Glomerular visceral epithelial cell (primary cell): ENCODE data around the gene RBM38.

Experiments used
- DNase-seq: peaks from one replicate; pipeline ENCODE4 v3.0.0-alpha.2; 2016; ENCODE audit errors: extremely low spot score

The RBM38 gene

GRCh38 chr20:57391439-57392301, 474 bp downstream of the RBM38 start:
- peak; percentile 29 for DNase-seq

DNA sequence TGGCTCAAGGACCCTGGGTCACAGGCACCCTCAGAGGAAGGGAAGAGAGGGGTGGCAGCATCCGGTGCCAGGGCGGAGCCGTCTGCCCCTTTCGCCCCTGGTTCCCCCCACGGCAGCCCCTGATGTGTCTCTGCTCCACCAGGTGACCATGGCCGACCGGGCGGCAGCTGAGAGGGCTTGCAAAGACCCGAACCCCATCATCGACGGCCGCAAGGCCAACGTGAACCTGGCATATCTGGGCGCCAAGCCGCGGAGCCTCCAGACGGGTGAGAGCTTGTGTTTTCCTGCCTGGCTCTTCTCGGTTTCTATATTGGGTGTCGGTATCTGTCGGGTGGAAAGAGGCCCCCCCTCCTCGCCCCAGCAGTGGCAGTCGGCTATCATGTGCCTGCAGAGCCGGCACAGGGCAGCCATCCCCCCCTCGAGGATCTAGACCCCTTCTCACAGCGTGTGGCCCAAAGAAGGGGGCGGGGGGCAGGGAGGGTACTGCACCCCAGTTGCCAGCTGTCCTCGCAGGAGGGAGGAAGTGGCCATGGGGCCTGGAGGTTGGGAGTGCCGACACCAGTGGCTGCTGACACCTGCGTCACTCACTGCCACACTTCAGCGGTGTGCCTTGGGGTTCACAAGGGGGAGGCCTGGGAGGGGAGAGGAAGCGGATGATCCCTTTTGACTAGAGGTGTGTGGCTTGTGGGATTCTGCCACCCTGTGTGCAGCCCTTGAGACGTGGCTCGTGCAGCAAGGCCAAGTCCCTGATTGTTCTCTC, 1.5 kb downstream of the RBM38 start:
- DNase-seq, result no peak

DNA sequence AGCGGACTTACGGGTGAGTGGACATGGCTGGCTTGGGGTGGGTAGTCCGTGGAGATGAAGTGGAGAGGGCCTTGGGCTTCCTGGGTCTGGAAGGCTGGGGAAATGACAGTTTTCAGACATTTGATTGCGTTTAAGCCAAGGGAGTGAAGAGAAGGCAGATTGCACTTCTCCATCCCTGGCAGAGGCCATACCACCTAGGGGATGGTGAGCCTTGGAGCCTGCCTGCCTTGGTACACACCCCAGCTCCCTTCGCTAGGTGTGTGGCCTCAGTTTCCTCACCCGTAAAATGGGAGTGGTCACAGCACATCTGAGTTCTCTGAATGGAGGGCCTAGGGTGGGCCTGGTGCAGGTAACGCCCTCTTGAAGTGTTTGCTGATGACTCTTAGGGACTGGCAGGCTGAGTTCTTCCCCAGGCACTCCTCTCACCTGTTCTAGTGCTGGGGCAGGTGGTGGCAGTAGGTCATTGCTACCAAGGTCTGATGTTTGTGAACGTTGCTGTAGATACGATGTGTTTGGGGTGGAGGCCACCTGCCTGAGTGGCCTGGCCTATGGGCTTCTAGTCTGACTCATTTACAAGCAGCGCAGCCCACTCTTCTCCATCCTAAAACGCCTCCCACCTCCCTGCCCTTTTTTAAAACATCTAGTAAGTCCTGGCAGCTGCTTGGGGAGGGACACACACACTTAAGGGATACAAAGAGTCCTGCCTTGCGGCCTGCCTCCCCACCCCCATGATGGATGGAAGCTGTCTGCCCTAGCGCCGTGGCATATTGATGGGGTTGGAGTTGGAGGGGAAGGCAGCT, 2.3 kb downstream of the RBM38 start:
- no peak for DNase-seq

- DNase-seq, result no peak
Observed at GRCh38 chr20:57394121-57395082, 3.2 kb downstream of the RBM38 start.

DNA sequence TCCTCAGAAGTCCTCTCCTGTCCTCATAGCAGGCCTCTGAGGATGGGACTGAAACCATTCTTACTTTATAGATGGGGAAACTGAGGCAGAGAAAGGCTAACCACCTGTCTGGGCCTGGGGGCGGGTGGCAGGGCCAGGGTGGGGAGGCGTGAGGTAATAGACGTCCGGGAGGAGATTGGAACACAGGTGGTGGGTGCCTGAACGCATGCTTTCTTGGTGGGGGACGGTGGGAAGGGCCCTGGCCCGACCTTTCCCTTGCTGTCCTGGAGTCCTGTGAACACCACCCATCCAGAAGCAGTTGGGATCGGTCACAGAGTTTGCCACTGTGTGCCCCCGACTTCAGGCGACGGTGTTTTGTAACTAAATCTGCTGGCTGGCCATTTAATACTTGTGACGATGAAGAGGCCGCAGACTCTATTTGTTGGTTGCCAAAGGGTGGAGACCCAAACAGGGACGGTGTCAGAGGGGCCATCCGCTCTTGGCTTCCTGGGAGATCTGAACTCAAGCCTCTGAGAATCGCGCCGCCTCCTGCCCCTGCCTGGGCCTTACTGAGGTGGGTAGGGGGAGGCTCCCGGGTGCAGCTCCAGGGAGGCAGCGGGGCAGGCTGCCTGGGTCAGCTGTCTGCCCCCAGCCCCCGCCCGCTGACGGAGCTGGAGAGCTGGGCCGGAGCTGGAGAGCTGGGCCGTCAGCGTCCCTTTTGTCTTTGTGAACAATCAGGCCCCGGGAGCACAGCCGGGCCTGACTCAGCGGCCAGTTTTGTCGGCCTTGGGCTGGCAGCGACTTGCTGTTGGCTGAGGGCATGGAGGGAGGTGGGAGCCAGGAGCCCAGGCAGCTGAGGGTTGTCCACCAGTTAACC, 4.1 kb downstream of the RBM38 start:
- DNase-seq, result peak; percentile 70

DNA sequence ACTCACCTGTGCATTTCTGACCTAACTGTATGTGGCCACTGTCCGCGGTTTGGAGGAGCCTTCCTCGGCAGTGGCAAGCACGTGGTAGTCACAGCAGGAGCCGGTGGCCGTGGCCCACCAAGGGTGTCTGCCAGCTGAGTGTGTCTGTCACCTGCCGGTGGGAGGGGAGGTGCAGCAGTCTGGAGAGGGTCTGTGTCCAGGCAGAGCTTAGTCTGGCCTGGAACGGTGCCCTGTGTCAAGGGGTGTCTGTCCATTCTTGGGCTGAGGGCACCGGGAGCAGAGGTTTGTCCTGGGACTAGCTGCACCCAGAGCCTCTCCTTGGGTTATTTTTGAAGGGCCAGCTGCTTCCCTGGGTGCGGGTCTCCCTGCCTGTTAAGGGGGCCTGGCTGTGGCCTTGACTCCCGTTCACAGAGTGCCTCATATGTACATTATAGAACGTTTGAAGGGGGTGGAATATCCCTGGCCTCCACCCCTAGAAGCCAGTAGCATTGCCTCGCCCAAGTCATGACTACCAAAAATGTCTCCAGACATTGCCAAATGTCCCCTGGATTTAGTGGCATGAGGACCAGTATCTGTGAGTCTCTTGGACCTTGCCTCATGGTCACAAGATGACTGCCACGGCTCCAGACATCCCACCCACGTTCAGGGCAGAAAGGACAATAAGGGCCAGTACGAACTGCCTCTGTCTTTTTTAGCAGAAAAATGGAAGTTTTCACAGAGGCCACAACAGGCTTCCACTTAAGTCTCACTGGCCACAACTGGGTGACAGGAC, 5.2 kb downstream of the RBM38 start:
- DNase-seq, result no peak

DNA sequence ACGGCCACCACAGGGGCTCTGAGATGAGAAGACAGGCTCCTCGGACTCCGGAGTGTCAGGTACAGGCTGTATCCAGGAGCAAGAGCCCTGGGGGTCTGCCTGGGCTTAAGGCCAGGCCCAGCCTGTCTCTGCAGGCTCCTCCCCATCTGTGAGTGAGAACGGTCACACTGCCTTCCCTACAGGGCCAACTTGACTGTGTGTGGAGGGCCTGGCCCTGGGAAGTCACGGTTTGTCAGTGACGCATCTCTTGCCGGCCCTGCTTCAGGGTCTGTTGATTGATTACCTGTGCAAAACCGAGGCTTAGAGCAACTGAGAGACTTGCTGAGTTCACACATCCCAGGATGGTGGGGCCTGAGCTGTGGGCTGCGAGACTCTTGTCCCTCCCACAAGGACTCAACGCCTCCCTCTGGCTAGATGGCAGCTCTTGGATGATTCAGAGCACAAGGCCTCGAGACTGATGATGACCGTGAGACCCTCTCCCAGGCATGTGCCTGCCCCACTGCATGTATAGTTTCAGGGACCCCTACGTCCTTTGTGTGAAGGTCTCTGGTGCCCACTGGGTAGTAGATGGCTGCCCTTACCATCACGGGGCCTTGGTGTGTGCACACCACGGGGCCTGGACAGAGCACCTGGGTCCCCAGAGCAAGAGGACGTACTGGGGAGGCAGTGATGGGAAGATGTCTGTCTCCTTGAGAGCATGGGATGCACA, 5.9 kb downstream of the RBM38 start:
- no peak for DNase-seq

DNA sequence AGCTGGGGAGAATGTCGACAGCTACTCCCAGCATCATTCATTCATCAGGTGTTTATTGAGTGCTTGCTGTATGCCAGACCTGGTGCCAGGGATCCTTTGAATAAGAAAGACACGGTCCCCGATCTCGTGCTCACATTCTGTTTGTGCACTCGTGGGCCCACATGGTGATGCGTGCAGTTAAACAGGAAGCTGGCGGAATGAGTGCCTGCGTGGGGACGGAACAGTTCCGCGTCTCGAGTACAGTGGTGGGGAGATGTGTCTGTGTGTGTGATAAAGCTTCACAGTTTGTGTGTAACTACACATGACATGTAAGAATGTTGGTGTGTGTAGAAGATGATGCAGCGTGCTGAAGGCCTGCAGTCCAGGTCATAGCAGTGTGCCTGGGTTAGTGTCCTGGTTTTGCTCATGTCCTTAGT, 6.5 kb downstream of the RBM38 start:
- DNase-seq, result no peak

DNA sequence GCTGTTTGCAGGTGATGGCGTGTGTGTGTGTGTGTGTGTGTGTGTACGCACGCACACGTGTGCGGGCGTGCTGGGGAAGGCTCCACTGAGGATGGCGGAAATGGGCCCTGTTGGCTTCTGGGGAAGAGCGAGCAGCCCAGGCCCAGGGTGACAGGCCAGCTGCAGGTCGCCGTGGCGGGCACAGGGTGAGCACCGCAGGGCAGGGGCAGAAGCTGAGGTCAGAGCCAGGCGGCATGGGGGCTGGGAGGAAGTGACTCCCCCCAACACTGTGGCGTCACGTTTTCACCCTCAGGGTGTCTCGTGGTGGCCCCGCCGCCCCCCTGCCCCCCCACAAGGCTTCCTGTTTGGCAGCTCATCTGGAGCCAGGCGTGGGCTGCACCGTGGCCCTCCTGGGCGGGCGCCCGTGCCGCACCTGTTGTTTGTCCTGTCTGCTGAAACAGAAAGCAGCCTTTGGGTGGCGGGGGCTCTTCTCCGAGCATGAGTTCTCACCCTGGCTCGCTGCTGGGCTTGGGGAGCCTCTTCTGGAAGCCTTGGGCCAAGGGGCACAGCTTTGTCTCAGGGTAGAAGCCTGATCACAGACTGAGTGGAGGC, 7.1 kb downstream of the RBM38 start:
- DNase-seq, result no peak

DNA sequence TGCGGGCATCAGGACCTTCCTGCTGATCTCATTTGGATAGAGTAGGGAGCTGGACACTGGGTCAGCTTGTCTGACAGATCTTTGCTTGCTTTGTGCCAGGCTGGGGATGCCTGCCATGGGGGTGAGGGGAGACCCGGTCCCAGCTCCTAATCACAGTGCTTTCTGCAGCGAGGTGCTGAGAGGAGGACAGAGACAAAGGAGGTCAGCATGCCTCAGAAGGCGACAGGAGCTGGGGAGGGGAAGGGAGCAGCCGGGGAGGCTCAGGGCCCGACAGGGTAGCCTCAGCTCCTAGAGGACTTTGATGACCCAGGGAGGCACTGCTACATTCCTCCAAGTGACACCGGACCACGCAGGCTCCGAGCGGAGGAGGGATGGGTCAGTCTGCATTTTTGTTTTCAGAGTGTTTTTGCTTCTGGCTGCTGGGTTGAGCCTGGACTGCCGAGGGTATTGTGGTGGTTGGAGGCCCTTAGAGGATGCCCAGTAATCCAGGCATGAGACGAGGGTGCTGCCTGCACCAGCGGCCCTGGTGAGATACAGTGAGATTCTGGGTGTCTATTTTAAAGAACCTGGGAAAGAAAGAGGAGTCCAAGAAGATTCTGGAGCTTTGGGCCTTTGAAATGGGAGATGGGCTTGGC, 7.8 kb downstream of the RBM38 start:
- no peak for DNase-seq

GRCh38 chr20:57399587-57400155, 8.5 kb downstream of the RBM38 start:
- DNase-seq, result peak; percentile 60

- DNase-seq, result no peak
Observed at GRCh38 chr20:57400231-57400701, 9.1 kb downstream of the RBM38 start.

DNA sequence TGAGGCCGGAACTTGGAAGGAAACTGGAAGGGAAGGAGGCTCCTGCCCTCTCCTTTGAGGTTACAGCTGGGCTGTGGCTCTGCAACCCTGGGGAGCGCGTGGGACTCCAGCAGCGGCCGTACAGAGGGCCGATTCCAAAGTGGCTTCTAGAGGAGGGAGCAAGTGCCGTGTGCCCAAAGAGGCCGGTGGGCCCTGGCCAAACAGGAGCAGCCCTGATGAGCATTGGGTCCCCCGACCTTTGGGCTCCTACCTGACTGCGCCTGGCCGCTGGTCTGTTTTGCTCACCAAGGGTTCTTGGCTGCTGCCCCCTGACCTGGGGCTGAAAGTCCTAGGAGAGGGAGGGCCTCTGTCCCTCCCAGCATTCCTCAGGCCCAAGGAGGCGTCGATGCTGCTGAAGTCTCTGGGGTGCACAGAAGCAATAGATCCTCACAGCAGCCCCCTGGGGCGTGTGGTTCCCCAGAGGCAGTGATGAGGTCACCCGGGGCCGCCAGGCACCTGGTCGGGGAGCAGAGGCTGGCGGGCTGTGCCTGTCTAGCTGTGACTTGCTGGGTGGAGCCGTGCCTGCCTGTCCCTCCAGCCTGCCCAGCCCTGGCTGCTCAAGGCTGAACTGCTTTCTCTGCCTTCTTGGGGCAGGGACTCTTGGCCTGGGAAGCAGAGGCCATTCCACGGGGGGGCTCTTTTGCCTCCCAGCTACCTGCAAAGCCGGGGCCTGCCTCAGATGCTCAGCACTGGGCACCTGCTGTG, 9.8 kb downstream of the RBM38 start:
- no peak for DNase-seq

DNA sequence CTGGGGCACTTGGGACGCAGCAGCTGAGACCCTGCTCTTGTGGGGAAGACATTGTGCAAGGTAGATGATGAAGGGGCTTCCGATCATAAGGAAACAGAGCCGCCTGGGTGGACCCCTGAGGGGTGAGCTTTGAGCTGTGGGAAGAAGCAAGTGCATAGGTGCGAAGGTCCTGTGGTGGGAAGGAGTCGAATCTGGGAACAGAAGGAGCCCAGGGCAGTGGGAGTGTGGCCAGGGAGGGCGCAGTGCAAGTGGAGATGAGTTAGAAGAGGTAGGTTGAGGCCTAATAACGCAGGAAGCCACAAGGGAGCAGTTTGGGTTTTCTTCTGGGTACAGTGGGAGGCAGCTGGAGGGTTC, 10.3 kb downstream of the RBM38 start:
- DNase-seq, result no peak

- no peak for DNase-seq
Observed at GRCh38 chr20:57402206-57403125, 11.3 kb downstream of the RBM38 start.

- no peak for DNase-seq
Observed at GRCh38 chr20:57403216-57403615, 12.0 kb downstream of the RBM38 start.
